WTC11 (cell line): ENCODE data around the gene ISY1. TPM values are rescaled to one million over a fixed set of nuclear protein-coding genes. Genes with fewer than 3 reads are reported as not detected.

ENCODE experiments used
- ATAC-seq: fragments of 200-7000 bp; cut with Tn5 transposase; 2 replicates; pipeline ENCODE4 v1.10.0; 2021; ENCODE audit warnings: mild to moderate bottlenecking, moderate library complexity
- CTCF ChIA-PET: fragments of 300-600 bp; sonication (Branson Sonifier 250); formaldehyde crosslinking; loops from one replicate; lab custom pipeline; 2021; ENCODE audit warnings: antibody characterized with exemption; lab: Charles Lee
- POLR2A ChIA-PET: fragments of 350-600 bp; sonication (Branson Sonifier 250); formaldehyde crosslinking; loops from one replicate; lab custom pipeline; 2021; ENCODE audit warnings: antibody characterized with exemption; lab: Charles Lee
- DNase-seq: peaks from one replicate; pipeline ENCODE4 v3.0.0; 2021; ENCODE audit warnings: low spot score
- H3K27ac Mint-ChIP-seq: 2 replicates; pipeline ENCODE4 v1.8.0; 2021; ENCODE audit warnings: mixed read lengths
- H3K27me3 Mint-ChIP-seq: 2 replicates; pipeline ENCODE4 v1.8.0; 2021; ENCODE audit warnings: low read depth, mild to moderate bottlenecking, moderate library complexity, mixed read lengths
- H3K36me3 Mint-ChIP-seq: 2 replicates; pipeline ENCODE4 v1.8.0; 2021; ENCODE audit warnings: mixed read lengths
- H3K4me1 Mint-ChIP-seq: 2 replicates; pipeline ENCODE4 v1.8.0; 2022; ENCODE audit warnings: mixed read lengths
- H3K4me3 Mint-ChIP-seq: 2 replicates; pipeline ENCODE4 v1.8.0; 2021; ENCODE audit warnings: mild to moderate bottlenecking, moderate library complexity, mixed read lengths
- H3K9me3 Mint-ChIP-seq: 2 replicates; pipeline ENCODE4 v1.8.0; 2021; ENCODE audit warnings: mixed read lengths
- CDX4 ChIP-seq: fragments of 250-450 bp; sonication (Bioruptor Pico); IDR thresholded peaks from 2 replicates; pipeline ENCODE4 v1.9.0; 2021; ENCODE audit warnings: moderate library complexity, mild to moderate bottlenecking, inconsistent platforms, borderline replicate concordance
- ETV6 ChIP-seq: sonication (generic); formaldehyde crosslinking; IDR thresholded peaks from 2 replicates; pipeline ENCODE4 v1.8.1; 2022; ENCODE audit warnings: mild to moderate bottlenecking, missing genetic modification reagents
- FOXJ3 ChIP-seq: sonication (generic); formaldehyde crosslinking; IDR thresholded peaks from 2 replicates; pipeline ENCODE4 v1.9.0; 2021; ENCODE audit warnings: missing genetic modification reagents, mild to moderate bottlenecking, borderline replicate concordance
- FOXK1 ChIP-seq: sonication (generic); formaldehyde crosslinking; IDR thresholded peaks from 2 replicates; pipeline ENCODE4 v1.8.0; 2022; ENCODE audit warnings: mild to moderate bottlenecking, moderate library complexity, missing genetic modification reagents
- GABPB1 ChIP-seq: sonication (generic); formaldehyde crosslinking; IDR thresholded peaks from 2 replicates; pipeline ENCODE4 v1.8.1; 2023; ENCODE audit warnings: mild to moderate bottlenecking, missing genetic modification reagents
- GTF2I ChIP-seq: fragments of 250-450 bp; sonication (Bioruptor Pico); conservative IDR thresholded peaks from 2 replicates; pipeline ENCODE4 v1.4.0; 2021; ENCODE audit warnings: mild to moderate bottlenecking
- HMGA2 ChIP-seq: fragments of 250-450 bp; sonication (Bioruptor Pico); IDR thresholded peaks from 2 replicates; pipeline ENCODE4 v1.4.0; 2021; ENCODE audit warnings: mild to moderate bottlenecking, moderate library complexity
- IRF2 ChIP-seq: sonication (generic); formaldehyde crosslinking; IDR thresholded peaks from 2 replicates; pipeline ENCODE4 v1.8.0; 2022; ENCODE audit warnings: low read depth, missing genetic modification reagents, borderline replicate concordance
- JUN ChIP-seq: sonication (generic); formaldehyde crosslinking; IDR thresholded peaks from 2 replicates; pipeline ENCODE4 v1.8.0; 2023; ENCODE audit warnings: mild to moderate bottlenecking, missing genetic modification reagents
- MXD4 ChIP-seq: fragments of 250-450 bp; sonication (Bioruptor Pico); IDR thresholded peaks from 2 replicates; pipeline ENCODE4 v1.8.0; 2021; ENCODE audit warnings: mild to moderate bottlenecking, moderate library complexity, borderline replicate concordance
- NFATC4 ChIP-seq: fragments of 250-450 bp; sonication (Bioruptor Pico); IDR thresholded peaks from 2 replicates; pipeline ENCODE4 v1.9.0; 2021; ENCODE audit warnings: mild to moderate bottlenecking
- SP1 ChIP-seq: sonication (generic); formaldehyde crosslinking; conservative IDR thresholded peaks from 2 replicates; pipeline ENCODE4 v1.8.1; 2022; ENCODE audit warnings: missing genetic modification reagents
- STAT6 ChIP-seq: sonication (generic); formaldehyde crosslinking; conservative IDR thresholded peaks from 2 replicates; pipeline ENCODE4 v1.8.1; 2023; ENCODE audit warnings: mild to moderate bottlenecking, low read depth, missing genetic modification reagents, moderate library complexity
- TCF7 ChIP-seq: sonication (generic); formaldehyde crosslinking; IDR thresholded peaks from 2 replicates; pipeline ENCODE4 v1.8.0; 2022; ENCODE audit warnings: mild to moderate bottlenecking, low read depth, missing genetic modification reagents, moderate library complexity
- TP53 ChIP-seq: sonication (generic); formaldehyde crosslinking; IDR thresholded peaks from 2 replicates; pipeline ENCODE4 v1.8.1; 2023; ENCODE audit warnings: mild to moderate bottlenecking, missing genetic modification reagents
- USF1 ChIP-seq: sonication (generic); formaldehyde crosslinking; IDR thresholded peaks from 2 replicates; pipeline ENCODE4 v1.8.0; 2022; ENCODE audit warnings: mild to moderate bottlenecking, missing genetic modification reagents
- ZBTB43 ChIP-seq: sonication (generic); formaldehyde crosslinking; IDR thresholded peaks from 2 replicates; pipeline ENCODE4 v1.8.1; 2023; ENCODE audit warnings: mild to moderate bottlenecking, missing genetic modification reagents
- ZNF416 ChIP-seq: fragments of 250-450 bp; sonication (Bioruptor Pico); IDR thresholded peaks from 2 replicates; pipeline ENCODE4 v1.9.0; 2021; ENCODE audit warnings: mild to moderate bottlenecking, inconsistent platforms
- total RNA-seq: library from RNA; stranded (reverse); gene quantifications from 3 replicates; pipeline ENCODE4 v1.2.3, GENCODE V29; 2021

Gene ISY1
- total RNA-seq, 1 experiment from 2014 or later, result 25.0 TPM

GRCh38 chr3:129120254-129121004 is 40.4 kb downstream of the ISY1 start:
- ChIA-PET CTCF (interaction anchor here (1.1 to 5.5 kb wide), 8 partner anchors 42 to 241 kb away, joined by 3 to 54 read pairs (median 16); partner anchors contain the start of gene COPG1), POLR2A (interaction anchor here (1.0 to 1.9 kb wide), 5 partner anchors 7 to 196 kb away, joined by 3 to 9 read pairs (median 3); a partner anchor contains a TSS)
- Mint-ChIP-seq H3K27ac (peak overlapping the region; percentile 99), H3K27me3 (peaks cover 4% of the 10 kb centered on the region; the same call in 1 of the 2 replicates), H3K4me3 (peak overlapping the region; percentile 83), H3K4me1 (peaks cover 56% of the 10 kb centered on the region), H3K36me3 (no peaks in the 10 kb centered on the region), H3K9me3 (no peaks in the 10 kb centered on the region)
- ATAC-seq, result peak; percentile 3
- TF ChIP-seq ETV6 (CRISPR knock-in tag) (0 out of 2 replicates have a peak, but pooled peaks have one; percentile 42), SP1 (CRISPR knock-in tag) (no peak), ZBTB43 (no peak), MXD4 (CRISPR knock-in tag) (no peak)
- DNase-seq, result peak; percentile 85

- Mint-ChIP-seq H3K27ac (peak overlapping the region; percentile 99), H3K4me3 (peak overlapping the region; percentile 83), H3K36me3 (no peaks in the 10 kb centered on the region), H3K9me3 (no peaks in the 10 kb centered on the region), H3K4me1 (peaks cover 62% of the 10 kb centered on the region), H3K27me3 (peaks cover 4% of the 10 kb centered on the region; the same call in 1 of the 2 replicates)
- peak; percentile 86 for TF ChIP-seq GABPB1 (CRISPR knock-in tag)
- TF ChIP-seq USF1 (CRISPR knock-in tag), result no peak
- POLR2A ChIA-PET, result interaction anchor here (1.5 kb wide), 1 partner anchor 66 kb away, joined by 3 read pairs; no protein-coding TSS in a partner anchor
- CTCF ChIA-PET, result interaction anchor here (0.6 to 5.5 kb wide), 6 partner anchors 28 to 241 kb away, joined by 3 to 54 read pairs (median 6); no protein-coding TSS in a partner anchor
- DNase-seq (no peak), ATAC-seq (no peak)
Observed at GRCh38 chr3:129119365-129120100, 41.3 kb downstream of the ISY1 start.

GRCh38 chr3:129118745-129119144 is 42.1 kb downstream of the ISY1 start:
- ChIA-PET POLR2A (no interaction called here), CTCF (interaction anchor here (1.5 to 5.5 kb wide), 4 partner anchors 43 to 148 kb away, joined by 4 to 54 read pairs (median 18); no protein-coding TSS in a partner anchor)
- Mint-ChIP-seq H3K4me1 (peaks cover 70% of the 10 kb centered on the region), H3K27me3 (peaks cover 4% of the 10 kb centered on the region; the same call in 1 of the 2 replicates), H3K27ac (peak overlapping the region; percentile 99), H3K9me3 (no peaks in the 10 kb centered on the region), H3K36me3 (no peaks in the 10 kb centered on the region), H3K4me3 (peak overlapping the region; percentile 83; the same call in 1 of the 2 replicates)
- TF ChIP-seq STAT6 (no peak), GTF2I (CRISPR knock-in tag) (no peak), FOXJ3 (CRISPR knock-in tag) (no peak), CDX4 (CRISPR knock-in tag) (no peak), JUN (CRISPR knock-in tag) (no peak), ZNF416 (CRISPR knock-in tag) (no peak), FOXK1 (CRISPR knock-in tag) (no peak), TP53 (no peak), HMGA2 (CRISPR knock-in tag) (no peak), TCF7 (CRISPR knock-in tag) (no peak), IRF2 (CRISPR knock-in tag) (no peak), NFATC4 (no peak), USF1 (CRISPR knock-in tag) (no peak)
- DNase-seq, result no peak
- ATAC-seq, result no peak
